Activated B cell treated with CpG ODN at 0.5 μM for 24 hours (primary cell): ENCODE measurements around the gene SERPINE2. TPM values are rescaled to one million over a fixed set of nuclear protein-coding genes. Genes with fewer than 3 reads are reported as not detected.

Source experiments
- ATAC-seq: fragments of 200-7000 bp; cut with Tn5 transposase; one replicate; pipeline ENCODE4 v1.10.0; 2021; ENCODE audit warnings: low read depth, mild to moderate bottlenecking, moderate library complexity
- CTCF ChIA-PET: fragments of 350-600 bp; sonication (Branson Sonifier 250); formaldehyde crosslinking; loops from one replicate; lab custom pipeline; 2021; ENCODE audit warnings: antibody characterized with exemption; lab: Charles Lee
- POLR2A ChIA-PET: fragments of 350-600 bp; sonication (Branson Sonifier 250); formaldehyde crosslinking; loops from one replicate; lab custom pipeline; 2021; ENCODE audit warnings: antibody characterized with exemption; lab: Charles Lee
- DNase-seq: peaks from one replicate; pipeline ENCODE4 v3.0.0; 2022
- H3K27ac Mint-ChIP-seq: one replicate; pipeline ENCODE4 v1.8.0; 2020; ENCODE audit warnings: mixed read lengths
- H3K27me3 Mint-ChIP-seq: one replicate; pipeline ENCODE4 v1.8.0; 2021; ENCODE audit warnings: mixed read lengths
- H3K36me3 Mint-ChIP-seq: one replicate; pipeline ENCODE4 v1.8.0; 2021; ENCODE audit warnings: low read depth, mixed read lengths
- H3K4me1 Mint-ChIP-seq: one replicate; pipeline ENCODE4 v1.8.0; 2021; ENCODE audit warnings: mixed read lengths
- H3K4me3 Mint-ChIP-seq: one replicate; pipeline ENCODE4 v1.8.0; 2020; ENCODE audit warnings: mild to moderate bottlenecking, mixed read lengths
- H3K9me3 Mint-ChIP-seq: one replicate; pipeline ENCODE4 v1.8.0; 2020; ENCODE audit warnings: mixed read lengths
- CTCF ChIP-seq: fragments of 200-600 bp; IDR thresholded peaks from one replicate; pipeline ENCODE4 v1.8.0; 2022; ENCODE audit warnings: antibody characterized with exemption, mild to moderate bottlenecking
- intact Hi-C: fragments of 100-400 bp; cut with micrococcal nuclease; formaldehyde crosslinking; loops from one replicate; pipeline ENCODE4 v1.15.1; 2024
- total RNA-seq: library from RNA; stranded (reverse); gene quantifications from 2 replicates; pipeline ENCODE4 v1.2.3, GENCODE V29; 2022

The SERPINE2 gene
- total RNA-seq, 1 donor from 2014 or later: 1.1 TPM

- Mint-ChIP-seq H3K36me3 (no peaks in the 10 kb centered on the region), H3K4me1 (peaks cover 2% of the 10 kb centered on the region), H3K9me3 (no peaks in the 10 kb centered on the region), H3K27me3 (peaks cover 5% of the 10 kb centered on the region), H3K27ac (no peak overlapping the region), H3K4me3 (no peak overlapping the region)
- TF ChIP-seq CTCF: no peak
- ChIA-PET POLR2A (no interaction called here), CTCF (no interaction called here)
- no peak for DNase-seq
- intact Hi-C loops: no loop called here
- ATAC-seq: no peak
These were observed 20.1 kb upstream of the SERPINE2 start for GRCh38 chr2:224059178-224059577.

- peaks cover 12% of the 10 kb centered on the region for H3K27me3 Mint-ChIP-seq
- H3K27ac Mint-ChIP-seq: no peak overlapping the region
- ChIA-PET CTCF (no interaction called here), POLR2A (no interaction called here)
- H3K4me3 Mint-ChIP-seq: no peak overlapping the region
- intact Hi-C loops: no loop called here
- no peaks in the 10 kb centered on the region for H3K36me3 Mint-ChIP-seq
- peaks cover 2% of the 10 kb centered on the region for H3K4me1 Mint-ChIP-seq
- DNase-seq (no peak), ATAC-seq (no peak)
- H3K9me3 Mint-ChIP-seq: no peaks in the 10 kb centered on the region
- no peak for TF ChIP-seq CTCF
These were observed 19.1 kb upstream of the SERPINE2 start for GRCh38 chr2:224058048-224058775.

- Mint-ChIP-seq H3K27ac (no peak overlapping the region), H3K4me3 (no peak overlapping the region), H3K9me3 (no peaks in the 10 kb centered on the region), H3K27me3 (peaks cover 17% of the 10 kb centered on the region), H3K36me3 (no peaks in the 10 kb centered on the region), H3K4me1 (peaks cover 2% of the 10 kb centered on the region)
- ATAC-seq: no peak
- intact Hi-C loops: no loop called here
- no peak for DNase-seq
- ChIA-PET CTCF (no interaction called here), POLR2A (no interaction called here)
- TF ChIP-seq CTCF: no peak
These were observed 17.8 kb upstream of the SERPINE2 start for GRCh38 chr2:224056889-224057288.

GRCh38 chr2:224055101-224055500, 16.0 kb upstream of the SERPINE2 start:
- TF ChIP-seq CTCF: no peak
- no peaks in the 10 kb centered on the region for H3K9me3 Mint-ChIP-seq
- CTCF ChIA-PET: no interaction called here
- H3K4me3 Mint-ChIP-seq: no peak overlapping the region
- no peak overlapping the region for H3K27ac Mint-ChIP-seq
- POLR2A ChIA-PET: no interaction called here
- DNase-seq (no peak), ATAC-seq (no peak)
- peaks cover 32% of the 10 kb centered on the region for H3K27me3 Mint-ChIP-seq
- intact Hi-C loops: no loop called here
- H3K36me3 Mint-ChIP-seq: no peaks in the 10 kb centered on the region
- H3K4me1 Mint-ChIP-seq: no peaks in the 10 kb centered on the region

- no peak overlapping the region for H3K27ac Mint-ChIP-seq
- ChIA-PET CTCF (no interaction called here), POLR2A (no interaction called here)
- intact Hi-C loops: no loop called here
- no peak for TF ChIP-seq CTCF
- no peak overlapping the region for H3K4me3 Mint-ChIP-seq
- no peak for ATAC-seq
- H3K27me3 Mint-ChIP-seq: peaks cover 50% of the 10 kb centered on the region
- no peaks in the 10 kb centered on the region for H3K36me3 Mint-ChIP-seq
- no peaks in the 10 kb centered on the region for H3K9me3 Mint-ChIP-seq
- no peak for DNase-seq
- no peaks in the 10 kb centered on the region for H3K4me1 Mint-ChIP-seq
These were observed 7.7 kb upstream of the SERPINE2 start for GRCh38 chr2:224046752-224047151.
